ENCODE results near the gene IL12RB1. TPM values are rescaled to one million over a fixed set of nuclear protein-coding genes. Genes with fewer than 3 reads are reported as not detected.

IL12RB1 gene
- total and polyA plus RNA-seq, 12 donors: 0.28 to 7.4 (median 1.8) TPM; not detected in 1

Other genes with a start within 250 kb of the IL12RB1 start
- 10 to 100 TPM in 3 of 9 donors, 1 to 10 TPM in 6; 1.8 to 15.5 (median 8.8) TPM for gene JAK3, start 239.0 kb downstream of the IL12RB1 start, total RNA-seq
- 10 to 100 TPM in 1 of 3 donors, 1 to 10 TPM in 2; 2.1 to 11.3 (median 6.9) TPM for gene JAK3, start 239.0 kb downstream of the IL12RB1 start, polyA plus RNA-seq
- 1,000 to 10,000 TPM in 8 of 9 donors, 100 to 1,000 TPM in 1; 952 to 2,121 (median 1,385) TPM for gene RPL18A, start 227.0 kb downstream of the IL12RB1 start, total RNA-seq
- 1,000 to 10,000 TPM in 2 of 3 donors, 100 to 1,000 TPM in 1; 345 to 1,991 (median 1,151) TPM for gene RPL18A, start 227.0 kb downstream of the IL12RB1 start, polyA plus RNA-seq
- gene SLC5A5, start 215.0 kb downstream of the IL12RB1 start, total RNA-seq: not detected
- gene SLC5A5, start 215.0 kb downstream of the IL12RB1 start, polyA plus RNA-seq: under 1 TPM in 1 of 3 donors, not detected in 2; 0.03 TPM
- gene CCDC124, start 153.9 kb downstream of the IL12RB1 start, total RNA-seq: 10 to 100 TPM; 25.8 to 70.0 (median 64.0) TPM
- 100 to 1,000 TPM in 2 of 3 donors, 10 to 100 TPM in 1; 11.3 to 143 (median 114) TPM for gene CCDC124, start 153.9 kb downstream of the IL12RB1 start, polyA plus RNA-seq
- 1 to 10 TPM in 1 of 9 donors, under 1 TPM in 7, not detected in 1; 0.22 to 2.5 (median 0.70) TPM for gene KCNN1, start 119.8 kb downstream of the IL12RB1 start, total RNA-seq
- under 1 TPM in 2 of 3 donors, not detected in 1; 0.16 to 0.47 TPM for gene KCNN1, start 119.8 kb downstream of the IL12RB1 start, polyA plus RNA-seq
- 10 to 100 TPM in 7 of 9 donors, 1 to 10 TPM in 2; 2.5 to 27.4 (median 15.8) TPM for gene ARRDC2, start 78.8 kb downstream of the IL12RB1 start, total RNA-seq
- 10 to 100 TPM in 2 of 3 donors, 1 to 10 TPM in 1; 2.7 to 54.3 (median 20.8) TPM for gene ARRDC2, start 78.8 kb downstream of the IL12RB1 start, polyA plus RNA-seq
- 10 to 100 TPM in 6 of 9 donors, 1 to 10 TPM in 3; 1.6 to 18.6 (median 11.7) TPM for gene MAST3, start 10.8 kb upstream of the IL12RB1 start, total RNA-seq
- gene MAST3, start 10.8 kb upstream of the IL12RB1 start, polyA plus RNA-seq: 10 to 100 TPM in 1 of 3 donors, 1 to 10 TPM in 2; 1.8 to 19.1 (median 7.1) TPM
- gene PIK3R2, start 66.2 kb upstream of the IL12RB1 start, total RNA-seq: 100 to 1,000 TPM in 3 of 9 donors, 10 to 100 TPM in 6; 13.7 to 124 (median 79.2) TPM
- gene PIK3R2, start 66.2 kb upstream of the IL12RB1 start, polyA plus RNA-seq: 10 to 100 TPM in 2 of 3 donors, 1 to 10 TPM in 1; 6.7 to 21.0 (median 10.8) TPM
- gene IFI30, start 86.9 kb upstream of the IL12RB1 start, total RNA-seq: 100 to 1,000 TPM; 103 to 372 (median 169) TPM
- 100 to 1,000 TPM in 2 of 3 donors, 10 to 100 TPM in 1; 99.2 to 268 (median 158) TPM for gene IFI30, start 86.9 kb upstream of the IL12RB1 start, polyA plus RNA-seq
- 10 to 100 TPM; 10.3 to 47.4 (median 20.7) TPM for gene MPV17L2, start 106.3 kb upstream of the IL12RB1 start, total RNA-seq
- gene MPV17L2, start 106.3 kb upstream of the IL12RB1 start, polyA plus RNA-seq: 10 to 100 TPM; 21.1 to 41.4 (median 40.8) TPM
- 10 to 100 TPM in 3 of 9 donors, 1 to 10 TPM in 6; 2.3 to 32.3 (median 6.6) TPM for gene RAB3A, start 117.1 kb upstream of the IL12RB1 start, total RNA-seq
- gene RAB3A, start 117.1 kb upstream of the IL12RB1 start, polyA plus RNA-seq: 10 to 100 TPM in 1 of 3 donors, 1 to 10 TPM in 2; 4.0 to 16.6 (median 5.8) TPM
- gene PDE4C, start 139.5 kb upstream of the IL12RB1 start, total RNA-seq: 1 to 10 TPM in 2 of 9 donors, under 1 TPM in 7; 0.11 to 1.7 (median 0.39) TPM
- gene PDE4C, start 139.5 kb upstream of the IL12RB1 start, polyA plus RNA-seq: 1 to 10 TPM in 1 of 3 donors, under 1 TPM in 1, not detected in 1; 0.77 to 2.4 TPM
- 1 to 10 TPM in 8 of 9 donors, under 1 TPM in 1; 0.30 to 5.4 (median 2.7) TPM for gene IQCN, start 187.5 kb upstream of the IL12RB1 start, total RNA-seq
- gene IQCN, start 187.5 kb upstream of the IL12RB1 start, polyA plus RNA-seq: 10 to 100 TPM in 1 of 3 donors, 1 to 10 TPM in 1, under 1 TPM in 1; 0.59 to 45.2 (median 6.0) TPM
- 100 to 1,000 TPM in 8 of 9 donors, 10 to 100 TPM in 1; 61.9 to 533 (median 350) TPM for gene JUND, start 194.7 kb upstream of the IL12RB1 start, total RNA-seq
- gene JUND, start 194.7 kb upstream of the IL12RB1 start, polyA plus RNA-seq: 100 to 1,000 TPM in 2 of 3 donors, 10 to 100 TPM in 1; 35.9 to 226 (median 104) TPM
- gene LSM4, start 236.1 kb upstream of the IL12RB1 start, total RNA-seq: 100 to 1,000 TPM; 107 to 290 (median 169) TPM
- 100 to 1,000 TPM; 105 to 195 (median 120) TPM for gene LSM4, start 236.1 kb upstream of the IL12RB1 start, polyA plus RNA-seq

Measured in adrenal gland (tissue), 12 donors.